A549 (cell line): ENCODE data around the gene SGCD. TPM values are rescaled to one million over a fixed set of nuclear protein-coding genes. Genes with fewer than 3 reads are reported as not detected.

Experiments
- ATAC-seq, 2 experiments: fragments of 200-7000 bp in 1 of 2; fragments of >200 bp in 1 of 2; cut with Nextera tagmentation in 1 of 2; cut with Tn5 transposase in 1 of 2; 3 replicates each; pipeline versions ENCODE4 v1.8.0 to v1.9.1; 2018 to 2020; ENCODE audit warnings: mild to moderate bottlenecking in 1 of 2, moderate library complexity in 1 of 2
- CTCF ChIA-PET: fragments of 300-600 bp; sonication (Branson Sonifier 250); formaldehyde crosslinking; extraction: SDS; loops from one replicate; lab custom pipeline; 2021; ENCODE audit warnings: antibody characterized with exemption, inconsistent platforms; lab: Yijun Ruan, JAX
- POLR2A ChIA-PET: fragments of 350-600 bp; formaldehyde crosslinking; extraction: SDS; loops from one replicate; lab custom pipeline; 2021; ENCODE audit warnings: antibody characterized with exemption, inconsistent platforms; lab: Yijun Ruan, JAX
- DNase-seq, 2 experiments: peaks; one replicate each; pipeline versions ENCODE4 v3.0.0 to v3.0.0-alpha.2; 2011 to 2016; ENCODE audit warnings: low read depth in 1 of 2, low spot score in 1 of 2
- FAIRE-seq: peaks from 2 replicates; lab custom pipeline; 2011; peaks lifted over from hg19 to GRCh38; lab: Jason Lieb, UNC
- H3K27ac ChIP-seq, 2 experiments: fragments of >200 bp; sonication (Bioruptor Twin); formaldehyde crosslinking; 3 replicates each; pipeline ENCODE4 v1.5.1; 2016 to 2017
- H3K4me1 ChIP-seq: fragments of >200 bp; sonication (Bioruptor Twin); formaldehyde crosslinking; 3 replicates; pipeline ENCODE4 v1.6.1; 2016
- H3K4me2 ChIP-seq: fragments of >200 bp; sonication (Bioruptor Twin); formaldehyde crosslinking; 3 replicates; pipeline ENCODE4 v1.6.1; 2016
- H3K4me3 ChIP-seq: fragments of >200 bp; sonication (Bioruptor Twin); formaldehyde crosslinking; 3 replicates; pipeline ENCODE4 v1.5.1; 2016
- H3K9me3 ChIP-seq: fragments of >200 bp; sonication (Bioruptor Twin); formaldehyde crosslinking; 3 replicates; pipeline ENCODE4 v1.6.1; 2016
- BCL3 ChIP-seq: fragments of >200 bp; sonication (Bioruptor Twin); formaldehyde crosslinking; IDR thresholded peaks from 3 replicates; pipeline ENCODE4 v1.6.1; 2016
- CTCF ChIP-seq: fragments of >200 bp; sonication (Bioruptor Twin); formaldehyde crosslinking; IDR thresholded peaks from 3 replicates; pipeline ENCODE4 v1.5.1; 2016
- ESRRA ChIP-seq: fragments of 150-350 bp; IDR thresholded peaks from 2 replicates; pipeline ENCODE4 v1.6.1; 2014; ENCODE audit warnings: mild to moderate bottlenecking, low read length, borderline replicate concordance
- HES2 ChIP-seq: fragments of >200 bp; sonication (Bioruptor Twin); formaldehyde crosslinking; IDR thresholded peaks from 2 replicates; pipeline ENCODE4 v1.6.1; 2016
- MAFK ChIP-seq: fragments of 450-650 bp; IDR thresholded peaks from 2 replicates; pipeline ENCODE4 v1.6.1; 2014; ENCODE audit not compliant: partially characterized antibody
- MYC ChIP-seq: IDR thresholded peaks from 2 replicates; pipeline ENCODE4 v1.6.1; 2012; ENCODE audit warnings: mild to moderate bottlenecking, inconsistent platforms, low read length, improper control_type of control experiment, borderline replicate concordance
- PBX3 ChIP-seq: IDR thresholded peaks from 2 replicates; pipeline ENCODE4 v1.6.1; 2012
- RAD21 ChIP-seq, 2 experiments: fragments of >200 bp in 1 of 2; sonication (Bioruptor Twin) in 1 of 2; formaldehyde crosslinking in 1 of 2; IDR thresholded peaks in 1 of 2; conservative IDR thresholded peaks in 1 of 2; 2 replicates in 1 of 2; 3 replicates in 1 of 2; pipeline ENCODE4 v1.6.1; 2012 to 2018; ENCODE audit warnings: inconsistent platforms in 1 of 2
- RFX5 ChIP-seq: fragments of 450-650 bp; IDR thresholded peaks from 2 replicates; pipeline ENCODE4 v1.7.1; 2014; ENCODE audit warnings: antibody characterized with exemption, mild to moderate bottlenecking, moderate library complexity
- RNF2 ChIP-seq: fragments of 200-600 bp; sonication (generic); IDR thresholded peaks from 2 replicates; pipeline ENCODE4 v1.6.1; 2016; ENCODE audit warnings: low read depth, mild to moderate bottlenecking, antibody characterized with exemption, moderate library complexity, borderline replicate concordance
- SMC3 ChIP-seq: fragments of >200 bp; sonication (Bioruptor Twin); formaldehyde crosslinking; IDR thresholded peaks from 3 replicates; pipeline ENCODE4 v1.6.1; 2018; ENCODE audit warnings: inconsistent platforms
- ZSCAN20 ChIP-seq: fragments of 250-450 bp; sonication (Bioruptor Pico); IDR thresholded peaks from 2 replicates; pipeline ENCODE4 v1.8.0; 2022; ENCODE audit warnings: mild to moderate bottlenecking, moderate library complexity
- WGBS: methylation state at CpG from one replicate; pipeline ENCODE4 v1.1.6; 2017; ENCODE audit errors: missing lambda C conversion rate; 5-methylcytosine and 5-hydroxymethylcytosine counted together
- polyA plus RNA-seq, 4 experiments: library from polyadenylated mRNA; depleted of rRNA in 3 of 4; stranded (reverse); fragments of >200 nt; fragmentation: RNase III in 1 of 4; extraction: RNeasy Plus Mini Kit Qiagen cat#74134 plus additional on column Dnase treatment in 1 of 4; gene quantifications; 2 replicates in 3 of 4; 3 replicates in 1 of 4; pipeline ENCODE4 v1.2.3, GENCODE V29; 2011 to 2017
- small RNA-seq, 6 experiments: library from RNA; depleted of rRNA; stranded (forward); fragments of <200 nt; gene quantifications; one replicate each; pipeline ENCODE3, GENCODE V24; 2012

SGCD gene
- polyA plus RNA-seq, 2 of the 4 experiments (the other 2 are of a cell fraction) = 7.6 to 10.6 TPM

GRCh38 chr5:156812959-156813358, 486.0 kb downstream of the SGCD start:
- POLR2A ChIA-PET = no interaction called here
- no peak for ATAC-seq
- no peaks in the 10 kb centered on the region for H3K4me1 ChIP-seq
- CTCF ChIA-PET = no interaction called here
- H3K4me2 ChIP-seq = no peak overlapping the region
- no peaks in the 10 kb centered on the region; the same call in 2 of the 3 replicates for H3K9me3 ChIP-seq
- DNase-seq = no peak
- H3K4me3 ChIP-seq = no peak overlapping the region
- no peak overlapping the region for H3K27ac ChIP-seq
- TF ChIP-seq RNF2 = no peak
- TF ChIP-seq MAFK = peak; percentile 35
- no peak for TF ChIP-seq RFX5
- no peak for TF ChIP-seq PBX3
- TF ChIP-seq HES2 = no peak
- TF ChIP-seq ZSCAN20 (CRISPR knock-in tag) = no peak
- WGBS = 92% methylated on average over 1 of the region's 1 CpG
- FAIRE-seq = peak; percentile 51

GRCh38 chr5:156815988-156816599, 489.1 kb downstream of the SGCD start:
- no peak overlapping the region for H3K4me3 ChIP-seq
- DNase-seq (peak; percentile 44 to 50), ATAC-seq (peak; percentile 74 to 81; a peak in 5 of 6 replicates)
- WGBS = 45% methylated on average over 6 of the region's 6 CpGs
- POLR2A ChIA-PET = no interaction called here
- CTCF ChIA-PET = interaction anchor here (0.6 to 1.8 kb wide), 7 partner anchors 10 to 1537 kb away, joined by 3 to 7 read pairs (median 3); no protein-coding TSS in a partner anchor
- no peak overlapping the region for H3K4me2 ChIP-seq
- TF ChIP-seq CTCF = peak; percentile 75
- TF ChIP-seq SMC3 = peak; percentile 90
- TF ChIP-seq ESRRA = no peak
- TF ChIP-seq RAD21 (conservative IDR thresholded peaks at IDR 0.05 in 1 of 2, IDR thresholded peaks at IDR 0.05 in 1 of 2) = peak; percentile 89
- no peak for TF ChIP-seq BCL3
- no peak for TF ChIP-seq MYC
- TF ChIP-seq, all 56 proteins: peak for 3
- Histone ChIP-seq H3K4me1 (no peaks in the 10 kb centered on the region), H3K9me3 (no peaks in the 10 kb centered on the region; the same call in 2 of the 3 replicates), H3K27ac (peak overlapping the region in 1 of 2 experiments; percentile 63; a peak in 3 of 6 replicates)
- peak; percentile 79 for FAIRE-seq

Small RNAs within 50 kb of the gene (small RNA-seq; reads per million reads assigned to genes)
- gene AC027308.1 (0 reads per million in 6 experiments), gene RNU6-556P (0 reads per million in 6 experiments)
